ENCODE data around the gene TEX22.

TEX22 gene

DNA sequence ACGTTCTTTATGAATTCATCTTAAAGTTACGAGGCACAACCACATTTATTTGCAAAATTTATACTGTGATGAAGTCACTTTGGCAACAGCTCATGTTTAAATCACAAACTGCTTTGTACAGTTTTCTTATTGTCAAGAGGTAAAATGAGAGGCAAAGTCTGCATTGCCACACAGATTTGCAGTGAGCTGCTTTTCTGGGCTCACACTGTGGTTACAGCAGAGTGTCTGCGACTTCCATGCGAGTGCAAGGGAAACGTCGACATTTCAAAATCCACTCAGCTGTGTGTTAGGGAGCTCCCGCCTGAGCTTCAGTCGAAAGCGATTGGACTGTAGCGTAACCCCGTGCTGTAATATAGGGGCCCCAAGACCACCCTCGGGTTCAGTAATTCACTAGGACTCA is 34.3 kb downstream of the TEX22 start:
- no peak overlapping the region for H3K4me3 ChIP-seq (ENCODE audit: low read length)
- no peaks in the 10 kb centered on the region for H3K27me3 ChIP-seq (replicated peaks; ENCODE audit: insufficient read depth, low read length)
- H3K36me3 ChIP-seq (replicated peaks; ENCODE audit: insufficient read depth, low read length): no peaks in the 10 kb centered on the region
- TF ChIP-seq, protein P1, sequence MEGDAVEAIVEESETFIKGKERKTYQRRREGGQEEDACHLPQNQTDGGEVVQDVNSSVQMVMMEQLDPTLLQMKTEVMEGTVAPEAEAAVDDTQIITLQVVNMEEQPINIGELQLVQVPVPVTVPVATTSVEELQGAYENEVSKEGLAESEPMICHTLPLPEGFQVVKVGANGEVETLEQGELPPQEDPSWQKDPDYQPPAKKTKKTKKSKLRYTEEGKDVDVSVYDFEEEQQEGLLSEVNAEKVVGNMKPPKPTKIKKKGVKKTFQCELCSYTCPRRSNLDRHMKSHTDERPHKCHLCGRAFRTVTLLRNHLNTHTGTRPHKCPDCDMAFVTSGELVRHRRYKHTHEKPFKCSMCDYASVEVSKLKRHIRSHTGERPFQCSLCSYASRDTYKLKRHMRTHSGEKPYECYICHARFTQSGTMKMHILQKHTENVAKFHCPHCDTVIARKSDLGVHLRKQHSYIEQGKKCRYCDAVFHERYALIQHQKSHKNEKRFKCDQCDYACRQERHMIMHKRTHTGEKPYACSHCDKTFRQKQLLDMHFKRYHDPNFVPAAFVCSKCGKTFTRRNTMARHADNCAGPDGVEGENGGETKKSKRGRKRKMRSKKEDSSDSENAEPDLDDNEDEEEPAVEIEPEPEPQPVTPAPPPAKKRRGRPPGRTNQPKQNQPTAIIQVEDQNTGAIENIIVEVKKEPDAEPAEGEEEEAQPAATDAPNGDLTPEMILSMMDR (IDR thresholded peaks at IDR 0.05; ENCODE audit: low read length): no peak
- TF ChIP-seq EZH2 (optimal IDR thresholded peaks at IDR 0.05; ENCODE audit: low read depth, low read length) (no peak), EZH2phosphoT487 (IDR thresholded peaks at IDR 0.05; ENCODE audit: low read length) (no peak)
- H3K9ac ChIP-seq (ENCODE audit: low read length): no peak overlapping the region
- no peaks in the 10 kb centered on the region for H3K9me3 ChIP-seq (replicated peaks; ENCODE audit: insufficient read depth, low read length)
- no peak for DNase-seq
- no peak overlapping the region for H2AFZ ChIP-seq (ENCODE audit: low read length)
- H3K79me2 ChIP-seq (ENCODE audit: low read length): peaks cover 30% of the 10 kb centered on the region
- H3K4me2 ChIP-seq (ENCODE audit: low read depth, low read length): no peak overlapping the region
- H3K9me2 ChIP-seq (replicated peaks; ENCODE audit: insufficient read depth, low read length): no peaks in the 10 kb centered on the region
- no peaks in the 10 kb centered on the region for H4K20me1 ChIP-seq (ENCODE audit: insufficient read depth, low read length)
- H3F3A ChIP-seq (ENCODE audit: insufficient read depth, low read length): no peaks in the 10 kb centered on the region; the same call in 1 of the 2 replicates
- H3K27ac ChIP-seq (ENCODE audit: low read length): no peak overlapping the region
- no peaks in the 10 kb centered on the region for H3K4me1 ChIP-seq (ENCODE audit: low read length)

DNA sequence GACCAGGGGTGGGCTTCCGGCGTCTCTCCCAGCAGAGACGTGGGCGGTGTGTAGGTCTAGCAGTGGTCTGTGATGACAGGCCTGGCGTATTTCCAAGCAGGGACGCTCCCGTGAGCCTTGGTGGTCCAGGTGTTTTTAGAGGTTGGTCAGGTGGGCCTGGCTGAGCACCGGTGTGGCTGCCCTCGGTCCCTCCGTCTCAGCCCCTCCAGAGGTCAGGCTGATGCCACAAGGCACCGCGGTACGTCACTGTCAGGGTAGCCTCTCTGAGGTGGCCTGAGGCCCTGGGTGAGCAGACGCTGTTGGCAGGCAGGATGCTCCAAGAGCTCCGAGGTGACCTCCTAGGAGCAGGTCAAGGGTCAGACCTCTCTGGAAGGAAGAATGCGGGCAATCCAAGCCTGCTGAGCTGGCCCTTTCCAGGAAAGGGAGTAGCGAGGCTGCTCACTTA is 34.8 kb downstream of the TEX22 start:
- H3K4me2 ChIP-seq (ENCODE audit: low read depth, low read length): no peak overlapping the region
- DNase-seq: no peak

DNA sequence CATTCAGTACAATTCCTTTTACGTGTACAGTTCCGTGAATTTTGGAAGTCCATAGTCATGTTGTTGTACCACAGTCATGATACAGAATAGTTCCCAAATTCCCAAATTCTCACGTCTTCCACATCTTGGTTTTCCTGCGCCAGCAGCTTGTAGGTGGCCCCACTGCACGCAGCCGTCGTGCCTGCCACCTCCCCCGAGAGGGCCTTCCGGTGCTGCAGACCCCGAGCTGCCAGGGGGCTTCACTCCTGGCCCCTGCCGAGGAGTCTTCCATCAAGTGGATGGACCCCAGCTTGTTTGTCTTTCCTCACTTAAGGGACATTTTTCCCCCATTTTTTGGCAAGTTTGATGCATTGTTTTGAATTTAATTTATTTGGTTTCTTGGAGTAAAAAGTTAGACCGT is 38.1 kb downstream of the TEX22 start:
- Histone ChIP-seq H3K9me2 (replicated peaks; ENCODE audit: insufficient read depth, low read length) (no peaks in the 10 kb centered on the region), H3K4me2 (ENCODE audit: low read depth, low read length) (no peak overlapping the region), H3K27ac (ENCODE audit: low read length) (no peak overlapping the region), H3K4me3 (ENCODE audit: low read length) (no peak overlapping the region), H3K9me3 (replicated peaks; ENCODE audit: insufficient read depth, low read length) (no peaks in the 10 kb centered on the region), H3F3A (ENCODE audit: insufficient read depth, low read length) (no peaks in the 10 kb centered on the region; the same call in 1 of the 2 replicates), H2AFZ (ENCODE audit: low read length) (no peak overlapping the region), H3K27me3 (replicated peaks; ENCODE audit: insufficient read depth, low read length) (no peaks in the 10 kb centered on the region), H3K79me2 (ENCODE audit: low read length) (peaks cover 35% of the 10 kb centered on the region), H4K20me1 (ENCODE audit: insufficient read depth, low read length) (no peaks in the 10 kb centered on the region), H3K4me1 (ENCODE audit: low read length) (no peaks in the 10 kb centered on the region), H3K36me3 (replicated peaks; ENCODE audit: insufficient read depth, low read length) (no peaks in the 10 kb centered on the region), H3K9ac (ENCODE audit: low read length) (no peak overlapping the region)
- TF ChIP-seq EZH2 (optimal IDR thresholded peaks at IDR 0.05; ENCODE audit: low read depth, low read length): no peak
- TF ChIP-seq EZH2phosphoT487 (IDR thresholded peaks at IDR 0.05; ENCODE audit: low read length): no peak
- TF ChIP-seq, protein P1 (IDR thresholded peaks at IDR 0.05; ENCODE audit: low read length): no peak
- DNase-seq: no peak

More for the DNA sequence above, 34.8 kb downstream of the TEX22 start:
- Histone ChIP-seq H3F3A (ENCODE audit: insufficient read depth, low read length) (no peaks in the 10 kb centered on the region; the same call in 1 of the 2 replicates), H2AFZ (ENCODE audit: low read length) (no peak overlapping the region), H3K79me2 (ENCODE audit: low read length) (peaks cover 35% of the 10 kb centered on the region), H3K4me3 (ENCODE audit: low read length) (no peak overlapping the region), H3K9me2 (replicated peaks; ENCODE audit: insufficient read depth, low read length) (no peaks in the 10 kb centered on the region), H3K27me3 (replicated peaks; ENCODE audit: insufficient read depth, low read length) (no peaks in the 10 kb centered on the region), H4K20me1 (ENCODE audit: insufficient read depth, low read length) (no peaks in the 10 kb centered on the region), H3K9ac (ENCODE audit: low read length) (no peak overlapping the region), H3K4me1 (ENCODE audit: low read length) (no peaks in the 10 kb centered on the region), H3K9me3 (replicated peaks; ENCODE audit: insufficient read depth, low read length) (no peaks in the 10 kb centered on the region), H3K36me3 (replicated peaks; ENCODE audit: insufficient read depth, low read length) (no peaks in the 10 kb centered on the region), H3K27ac (ENCODE audit: low read length) (no peak overlapping the region)
- TF ChIP-seq, protein P1 (IDR thresholded peaks at IDR 0.05; ENCODE audit: low read length): no peak
- TF ChIP-seq EZH2 (optimal IDR thresholded peaks at IDR 0.05; ENCODE audit: low read depth, low read length) (no peak), EZH2phosphoT487 (IDR thresholded peaks at IDR 0.05; ENCODE audit: low read length) (no peak)

Data from MM.1S (cell line).